Hepatocyte (in vitro differentiated cells): ENCODE measurements around the gene COP1. TPM values are rescaled to one million over a fixed set of nuclear protein-coding genes. Genes with fewer than 3 reads are reported as not detected.

Experiments used
- DNase-seq: peaks from one replicate; pipeline ENCODE4 v3.0.0-alpha.2; 2016; ENCODE audit warnings: low spot score
- H2AFZ ChIP-seq: fragments of 200-600 bp; sonication (generic); 2 replicates; pipeline ENCODE4 v1.6.0; 2016; ENCODE audit warnings: antibody characterized with exemption, mild to moderate bottlenecking
- H3K27ac ChIP-seq: fragments of 200-600 bp; sonication (generic); 2 replicates; pipeline ENCODE4 v1.5.1; 2016; ENCODE audit warnings: mild to moderate bottlenecking
- H3K27me3 ChIP-seq: fragments of 200-600 bp; sonication (generic); 2 replicates; pipeline ENCODE4 v1.6.1; 2016
- H3K36me3 ChIP-seq: fragments of 200-600 bp; sonication (generic); replicated peaks from 2 replicates; pipeline ENCODE4 v1.5.1; 2016; ENCODE audit warnings: low read depth; ENCODE audit not compliant: insufficient read depth
- H3K4me1 ChIP-seq: fragments of 200-600 bp; sonication (generic); 2 replicates; pipeline ENCODE4 v1.5.1; 2016; ENCODE audit warnings: mild to moderate bottlenecking, moderate library complexity; ENCODE audit not compliant: insufficient read depth
- H3K4me2 ChIP-seq: fragments of 200-600 bp; sonication (generic); 2 replicates; pipeline ENCODE4 v1.6.0; 2016
- H3K4me3 ChIP-seq: fragments of 200-600 bp; sonication (generic); 2 replicates; pipeline ENCODE4 v1.5.1; 2016; ENCODE audit warnings: mild to moderate bottlenecking
- H3K79me2 ChIP-seq: fragments of 200-600 bp; sonication (generic); 2 replicates; pipeline ENCODE4 v1.6.0; 2017; ENCODE audit warnings: mild to moderate bottlenecking
- H3K9me2 ChIP-seq: fragments of 200-600 bp; sonication (generic); replicated peaks from 2 replicates; pipeline ENCODE4 v1.6.0; 2017; ENCODE audit warnings: mild to moderate bottlenecking; ENCODE audit not compliant: insufficient read depth
- H3K9me3 ChIP-seq: fragments of 200-600 bp; sonication (generic); 2 replicates; pipeline ENCODE4 v1.5.1; 2016; ENCODE audit warnings: low read depth, mild to moderate bottlenecking
- H4K20me1 ChIP-seq: fragments of 200-600 bp; sonication (generic); 2 replicates; pipeline ENCODE4 v1.6.0; 2016; ENCODE audit warnings: mild to moderate bottlenecking; ENCODE audit not compliant: insufficient read depth, poor library complexity, severe bottlenecking
- CTCF ChIP-seq: fragments of 200-600 bp; sonication (generic); IDR thresholded peaks from 2 replicates; pipeline ENCODE4 v1.5.1; 2016; ENCODE audit warnings: antibody characterized with exemption, mild to moderate bottlenecking; ENCODE audit not compliant: poor library complexity
- EZH2 ChIP-seq: fragments of 200-600 bp; sonication (generic); IDR thresholded peaks from 2 replicates; pipeline ENCODE4 v1.6.1; 2016; ENCODE audit warnings: antibody characterized with exemption, mild to moderate bottlenecking, borderline replicate concordance
- EZH2phosphoT487 ChIP-seq: fragments of 200-600 bp; sonication (generic); IDR thresholded peaks from one replicate; pipeline ENCODE4 v1.6.1; 2018; ENCODE audit warnings: antibody characterized with exemption, mild to moderate bottlenecking, low read depth, moderate library complexity; ENCODE audit not compliant: unreplicated experiment, severe bottlenecking
- WGBS: methylation state at CpG from one replicate; pipeline ENCODE4 v1.1.6; 2016; ENCODE audit warnings: low lambda C conversion rate; ENCODE audit errors: missing lambda C conversion rate; 5-methylcytosine and 5-hydroxymethylcytosine counted together
- polyA plus RNA-seq: library from polyadenylated mRNA; unstranded; fragments of >200 nt; fragmentation: Nextera tagmentation; extraction: Ambion mirVana; gene quantifications from 2 replicates; pipeline ENCODE4 v1.2.1, GENCODE V29; 2016
- total RNA-seq: library from RNA; depleted of rRNA; stranded (reverse); fragments of >200 nt; gene quantifications from 2 replicates; pipeline ENCODE4 v1.2.3, GENCODE V29; 2014

COP1 gene
- total and polyA plus RNA-seq, 2 experiments from 2014 or later: 63.0 to 65.9 TPM

GRCh38 chr1:176203735-176204134 lies 3.4 kb downstream of the COP1 start:
- 73% methylated on average over 4 of the region's 4 CpGs for WGBS
- Histone ChIP-seq H3K27me3 (no peaks in the 10 kb centered on the region), H2AFZ (no peak overlapping the region), H3K4me1 (peaks cover 14% of the 10 kb centered on the region), H3K36me3 (no peaks in the 10 kb centered on the region), H3K79me2 (peaks cover 87% of the 10 kb centered on the region), H3K4me2 (peak overlapping the region; percentile 80), H3K27ac (no peak overlapping the region), H4K20me1 (peaks cover 55% of the 10 kb centered on the region), H3K4me3 (no peak overlapping the region), H3K9me2 (no peaks in the 10 kb centered on the region), H3K9me3 (no peaks in the 10 kb centered on the region)
- TF ChIP-seq EZH2phosphoT487: no peak
- no peak for TF ChIP-seq CTCF
- no peak for TF ChIP-seq EZH2
- DNase-seq: no peak

GRCh38 chr1:176201568-176201967 lies 5.5 kb downstream of the COP1 start:
- Histone ChIP-seq H3K27ac (no peak overlapping the region), H3K4me1 (peaks cover 14% of the 10 kb centered on the region), H4K20me1 (peaks cover 66% of the 10 kb centered on the region), H3K4me2 (no peak overlapping the region), H3K36me3 (no peaks in the 10 kb centered on the region), H3K79me2 (peaks cover 99% of the 10 kb centered on the region), H3K4me3 (no peak overlapping the region), H3K9me2 (no peaks in the 10 kb centered on the region), H3K27me3 (no peaks in the 10 kb centered on the region), H2AFZ (no peak overlapping the region), H3K9me3 (no peaks in the 10 kb centered on the region)
- TF ChIP-seq EZH2: no peak
- no peak for TF ChIP-seq CTCF
- TF ChIP-seq EZH2phosphoT487: no peak
- no peak for DNase-seq

- H3K27ac ChIP-seq: no peak overlapping the region
- H2AFZ ChIP-seq: no peak overlapping the region
- no peaks in the 10 kb centered on the region for H3K9me2 ChIP-seq
- no peaks in the 10 kb centered on the region for H3K27me3 ChIP-seq
- no peaks in the 10 kb centered on the region for H3K36me3 ChIP-seq
- H3K9me3 ChIP-seq: no peaks in the 10 kb centered on the region
- H3K79me2 ChIP-seq: peaks cover 100% of the 10 kb centered on the region
- TF ChIP-seq EZH2phosphoT487 (no peak), CTCF (no peak), EZH2 (no peak)
- H4K20me1 ChIP-seq: peaks cover 68% of the 10 kb centered on the region
- 93% methylated on average over 1 of the region's 1 CpG for WGBS
- DNase-seq: no peak
- no peak overlapping the region for H3K4me2 ChIP-seq
- H3K4me1 ChIP-seq: peaks cover 9% of the 10 kb centered on the region
- H3K4me3 ChIP-seq: no peak overlapping the region
Measured at GRCh38 chr1:176199707-176200106, 7.4 kb downstream of the COP1 start.

- Histone ChIP-seq H3K4me2 (no peak overlapping the region), H3K27ac (no peak overlapping the region), H3K4me1 (no peaks in the 10 kb centered on the region), H3K79me2 (peaks cover 100% of the 10 kb centered on the region), H4K20me1 (peaks cover 68% of the 10 kb centered on the region), H3K36me3 (no peaks in the 10 kb centered on the region), H2AFZ (no peak overlapping the region), H3K27me3 (no peaks in the 10 kb centered on the region), H3K4me3 (no peak overlapping the region), H3K9me2 (no peaks in the 10 kb centered on the region), H3K9me3 (no peaks in the 10 kb centered on the region)
- 98% methylated on average over 2 of the region's 2 CpGs for WGBS
- TF ChIP-seq CTCF (no peak), EZH2phosphoT487 (no peak), EZH2 (no peak)
- no peak for DNase-seq
Measured at GRCh38 chr1:176198413-176198812, 8.7 kb downstream of the COP1 start.
